Fibroblast of villous mesenchyme (primary cell): ENCODE results near the gene RAP1GAP. TPM values are rescaled to one million over a fixed set of nuclear protein-coding genes. Genes with fewer than 3 reads are reported as not detected.

ENCODE experiments used
- DNase-seq: peaks from one replicate; pipeline ENCODE4 v3.0.0-alpha.2; 2010; ENCODE audit warnings: low read depth
- H3K4me3 ChIP-seq: 2 replicates; pipeline ENCODE4 v1.5.1; 2011; ENCODE audit warnings: low read depth, mild to moderate bottlenecking, low read length
- CTCF ChIP-seq: IDR thresholded peaks from 2 replicates; pipeline ENCODE4 v1.5.1; 2012; ENCODE audit warnings: low read depth, mild to moderate bottlenecking, low read length; ENCODE audit not compliant: insufficient read depth
- total RNA-seq: library from RNA; depleted of rRNA; stranded (reverse); fragments of >200 nt; gene quantifications from 2 replicates; pipeline ENCODE4 v1.2.3, GENCODE V29; 2012

Gene RAP1GAP
- total RNA-seq, 1 donor = under 0.01 TPM

- H3K4me3 ChIP-seq = no peak overlapping the region
- no peak for TF ChIP-seq CTCF
- DNase-seq = no peak
These were observed 13.9 kb downstream of the RAP1GAP start for GRCh38 chr1:21655259-21655658.

- no peak for DNase-seq
- no peak overlapping the region for H3K4me3 ChIP-seq
- no peak for TF ChIP-seq CTCF
These were observed 14.9 kb downstream of the RAP1GAP start for GRCh38 chr1:21654209-21654608.

- TF ChIP-seq CTCF = no peak
- DNase-seq = no peak
- H3K4me3 ChIP-seq = no peak overlapping the region
These were observed 15.4 kb downstream of the RAP1GAP start for GRCh38 chr1:21653744-21654100.

GRCh38 chr1:21652937-21653743 is 16.0 kb downstream of the RAP1GAP start:
- DNase-seq = no peak
- TF ChIP-seq CTCF = no peak
- no peak overlapping the region for H3K4me3 ChIP-seq

GRCh38 chr1:21652101-21652936 is 16.8 kb downstream of the RAP1GAP start:
- no peak overlapping the region for H3K4me3 ChIP-seq
- no peak for DNase-seq
- TF ChIP-seq CTCF = no peak

GRCh38 chr1:21651214-21652042 is 17.7 kb downstream of the RAP1GAP start:
- TF ChIP-seq CTCF = no peak
- peak overlapping the region; percentile 16 for H3K4me3 ChIP-seq
- no peak for DNase-seq
